NCI-H2107 treated with DMSO at 0.1 percent for 48 hours (cell line): Measurements from ENCODE around the gene XRCC6.
"Not testable (repeated sequence)": the region's sequence is repeated elsewhere in the genome, so short reads cannot be mapped to it uniquely, and the experiment has no call there.

Experiments used
- DNase-seq: peaks from one replicate; lab custom pipeline; 2025; ENCODE audit not compliant: unreplicated experiment; lab: John Stamatoyannopoulos, UW

Gene XRCC6

GRCh38 chr22:41648432-41648831 lies 27.3 kb downstream of the XRCC6 start:
- no peak for DNase-seq

- no peak for DNase-seq
Observed at GRCh38 chr22:41650229-41650628, 29.1 kb downstream of the XRCC6 start.

GRCh38 chr22:41650821-41651220 lies 29.7 kb downstream of the XRCC6 start:
- no peak for DNase-seq

- DNase-seq = no peak
Observed at GRCh38 chr22:41654322-41654721, 33.2 kb downstream of the XRCC6 start.

GRCh38 chr22:41656556-41656955 lies 35.5 kb downstream of the XRCC6 start:
- DNase-seq = no peak

GRCh38 chr22:41657709-41658108 lies 36.6 kb downstream of the XRCC6 start:
- DNase-seq = no peak

GRCh38 chr22:41658869-41659268 lies 37.8 kb downstream of the XRCC6 start:
- no peak for DNase-seq

- no peak for DNase-seq
Observed at GRCh38 chr22:41659941-41660340, 38.8 kb downstream of the XRCC6 start.

GRCh38 chr22:41660416-41660815 lies 39.3 kb downstream of the XRCC6 start:
- DNase-seq = no peak

- DNase-seq = no peak
Observed at GRCh38 chr22:41661088-41661487, 40.0 kb downstream of the XRCC6 start.

- no peak for DNase-seq
Observed at GRCh38 chr22:41661713-41662112, 40.6 kb downstream of the XRCC6 start.

- not testable (repeated sequence) for DNase-seq
Observed at GRCh38 chr22:41663594-41663993, 42.5 kb downstream of the XRCC6 start.

- DNase-seq = no peak
Observed at GRCh38 chr22:41664490-41664889, 43.4 kb downstream of the XRCC6 start.

- DNase-seq = no peak
Observed at GRCh38 chr22:41664951-41665350, 43.9 kb downstream of the XRCC6 start.

- DNase-seq = no peak
Observed at GRCh38 chr22:41668971-41669911, 48.1 kb downstream of the XRCC6 start.

- DNase-seq = not testable (repeated sequence)
Observed at GRCh38 chr22:41672096-41672495, 51.0 kb downstream of the XRCC6 start.

GRCh38 chr22:41672780-41673509 lies 51.9 kb downstream of the XRCC6 start:
- DNase-seq = no peak

GRCh38 chr22:41674846-41675340 lies 53.8 kb downstream of the XRCC6 start:
- peak; percentile 33 for DNase-seq

- DNase-seq = no peak
Observed at GRCh38 chr22:41676134-41676533, 55.0 kb downstream of the XRCC6 start.

- no peak for DNase-seq
Observed at GRCh38 chr22:41681616-41682015, 60.5 kb downstream of the XRCC6 start.

- peak; percentile 9 for DNase-seq
Observed at GRCh38 chr22:41682033-41682807, 61.1 kb downstream of the XRCC6 start.
